GM23338 (cell line): ENCODE measurements around the gene MAN1C1. TPM values are rescaled to one million over a fixed set of nuclear protein-coding genes. Genes with fewer than 3 reads are reported as not detected.

ENCODE experiments used
- ATAC-seq: fragments of 200-7000 bp; cut with Tn5 transposase; 3 replicates; pipeline ENCODE4 v1.9.1; 2020
- DNase-seq: peaks from one replicate; pipeline ENCODE4 v3.0.0-alpha.2; 2015; ENCODE audit warnings: low spot score
- H2AFZ ChIP-seq: fragments of 200-600 bp; sonication (generic); 2 replicates; pipeline ENCODE4 v1.8.0; 2016; ENCODE audit warnings: antibody characterized with exemption, mild to moderate bottlenecking, moderate library complexity
- H3F3A ChIP-seq: fragments of 200-600 bp; sonication (generic); replicated peaks from 2 replicates; pipeline ENCODE4 v1.8.0; 2017; ENCODE audit warnings: antibody characterized with exemption, mixed run types, low read depth
- H3K27ac ChIP-seq: fragments of 200-600 bp; sonication (generic); 2 replicates; pipeline ENCODE4 v1.6.1; 2016; ENCODE audit warnings: low read depth
- H3K27me3 ChIP-seq: fragments of 200-600 bp; sonication (generic); 2 replicates; pipeline ENCODE4 v1.8.0; 2016; ENCODE audit warnings: mild to moderate bottlenecking, mixed run types, moderate library complexity; ENCODE audit not compliant: insufficient read depth
- H3K36me3 ChIP-seq: fragments of 200-600 bp; sonication (generic); 2 replicates; pipeline ENCODE4 v1.8.0; 2016; ENCODE audit warnings: mild to moderate bottlenecking; ENCODE audit not compliant: insufficient read depth
- H3K4me1 ChIP-seq: fragments of 200-600 bp; sonication (generic); 2 replicates; pipeline ENCODE4 v1.8.0; 2016; ENCODE audit warnings: mild to moderate bottlenecking, moderate library complexity; ENCODE audit not compliant: insufficient read depth
- H3K4me2 ChIP-seq: fragments of 200-600 bp; sonication (generic); 2 replicates; pipeline ENCODE4 v1.7.1; 2017; ENCODE audit warnings: mixed run types
- H3K4me3 ChIP-seq: fragments of 200-600 bp; sonication (generic); 2 replicates; pipeline ENCODE4 v1.6.1; 2016; ENCODE audit warnings: mixed run types
- H3K79me2 ChIP-seq: fragments of 200-600 bp; sonication (generic); replicated peaks from 2 replicates; pipeline ENCODE4 v1.8.0; 2017; ENCODE audit warnings: mild to moderate bottlenecking; ENCODE audit not compliant: insufficient read depth
- H3K9me2 ChIP-seq: fragments of 200-600 bp; sonication (generic); 2 replicates; pipeline ENCODE4 v1.8.0; 2017; ENCODE audit not compliant: insufficient read depth
- H4K20me1 ChIP-seq: fragments of 200-600 bp; sonication (generic); replicated peaks from 2 replicates; pipeline ENCODE4 v1.8.0; 2017; ENCODE audit warnings: mild to moderate bottlenecking; ENCODE audit not compliant: insufficient read depth
- H3K27ac Mint-ChIP-seq: 2 replicates; pipeline ENCODE4 v1.8.0; 2020; ENCODE audit warnings: inconsistent platforms, mild to moderate bottlenecking, moderate library complexity, mixed read lengths
- H3K27me3 Mint-ChIP-seq: 3 replicates; pipeline ENCODE4 v1.8.0; 2022; ENCODE audit warnings: low read depth, mild to moderate bottlenecking, moderate library complexity, mixed read lengths, inconsistent platforms; ENCODE audit not compliant: insufficient read depth, poor library complexity
- H3K36me3 Mint-ChIP-seq: 3 replicates; pipeline ENCODE4 v1.8.0; 2021; ENCODE audit warnings: low read depth, mild to moderate bottlenecking, inconsistent platforms, moderate library complexity, mixed read lengths
- H3K4me1 Mint-ChIP-seq: 3 replicates; pipeline ENCODE4 v1.8.0; 2020; ENCODE audit warnings: mild to moderate bottlenecking, inconsistent platforms, mixed read lengths
- H3K4me3 Mint-ChIP-seq: 3 replicates; pipeline ENCODE4 v1.8.0; 2021; ENCODE audit warnings: moderate library complexity, mild to moderate bottlenecking, inconsistent platforms, mixed read lengths
- H3K9me3 Mint-ChIP-seq: 3 replicates; pipeline ENCODE4 v1.8.0; 2020; ENCODE audit warnings: moderate library complexity, mild to moderate bottlenecking, inconsistent platforms, mixed read lengths
- CREB1 ChIP-seq: fragments of 250-450 bp; sonication (Bioruptor Pico); IDR thresholded peaks from 2 replicates; pipeline ENCODE4 v1.5.0; 2020; ENCODE audit warnings: low read depth, mild to moderate bottlenecking, moderate library complexity
- CTCF ChIP-seq, 2 experiments: fragments of 200-600 bp in 1 of 2; sonication (generic) in 1 of 2; conservative IDR thresholded peaks; 2 replicates each; pipeline versions ENCODE4 v1.5.1 to v1.6.1; 2016 to 2017; ENCODE audit warnings: antibody characterized with exemption in 2 of 2, low read depth in 2 of 2, mild to moderate bottlenecking in 2 of 2, moderate library complexity in 1 of 2
- ETS1 ChIP-seq: IDR thresholded peaks from 2 replicates; pipeline ENCODE4 v1.6.1; 2016; ENCODE audit warnings: antibody characterized with exemption
- EZH2 ChIP-seq: fragments of 200-600 bp; sonication (generic); IDR thresholded peaks from one replicate; pipeline ENCODE4 v1.8.0; 2017; ENCODE audit warnings: antibody characterized with exemption, mild to moderate bottlenecking, low read depth; ENCODE audit not compliant: unreplicated experiment
- EZH2phosphoT487 ChIP-seq: fragments of 200-600 bp; sonication (generic); IDR thresholded peaks from one replicate; pipeline ENCODE4 v1.8.1; 2018; ENCODE audit warnings: antibody characterized with exemption; ENCODE audit not compliant: unreplicated experiment
- JUNB ChIP-seq: IDR thresholded peaks from one replicate; pipeline ENCODE4 v1.6.1; 2016; ENCODE audit warnings: antibody characterized with exemption; ENCODE audit not compliant: unreplicated experiment
- POLR2AphosphoS5 ChIP-seq: IDR thresholded peaks from 2 replicates; pipeline ENCODE4 v1.6.1; 2016; ENCODE audit warnings: antibody characterized with exemption, low read depth
- REST ChIP-seq: IDR thresholded peaks from one replicate; pipeline ENCODE4 v1.6.1; 2018; ENCODE audit warnings: antibody characterized with exemption; ENCODE audit not compliant: unreplicated experiment
- STAT1 ChIP-seq: IDR thresholded peaks from one replicate; pipeline ENCODE4 v1.6.1; 2016; ENCODE audit warnings: antibody characterized with exemption; ENCODE audit not compliant: unreplicated experiment
- ZNF114 ChIP-seq: fragments of 250-450 bp; sonication (Bioruptor Pico); IDR thresholded peaks from 2 replicates; pipeline ENCODE4 v1.5.0; 2020; ENCODE audit warnings: mild to moderate bottlenecking, moderate library complexity
- ZNF331 ChIP-seq: fragments of 250-450 bp; sonication (Bioruptor Pico); IDR thresholded peaks from 2 replicates; pipeline ENCODE4 v1.5.0; 2020; ENCODE audit warnings: low read depth, mild to moderate bottlenecking, moderate library complexity
- polyA plus RNA-seq: library from polyadenylated mRNA; unstranded; fragments of >200 nt; fragmentation: Nextera tagmentation; extraction: Ambion mirVana; gene quantifications from 2 replicates; pipeline ENCODE4 v1.2.1, GENCODE V29; 2016
- total RNA-seq: library from RNA; depleted of rRNA; stranded (reverse); fragments of >200 nt; shearing (Covaris generic); gene quantifications from 2 replicates; pipeline ENCODE4 v1.2.3, GENCODE V29; 2014

The MAN1C1 gene
- total and polyA plus RNA-seq, 2 experiments from 2014 or later, result 5.4 to 13.6 TPM

GRCh38 chr1:25568090-25568833, 48.3 kb upstream of the MAN1C1 start:
- Histone ChIP-seq H3K27me3 (no peaks in the 10 kb centered on the region), H3F3A (no peaks in the 10 kb centered on the region), H3K79me2 (no peaks in the 10 kb centered on the region), H4K20me1 (no peaks in the 10 kb centered on the region), H3K4me2 (peak overlapping the region; percentile 39), H3K9me2 (no peaks in the 10 kb centered on the region), H3K36me3 (no peaks in the 10 kb centered on the region), H2AFZ (no peak overlapping the region), H3K4me3 (no peak overlapping the region), H3K4me1 (peaks cover 28% of the 10 kb centered on the region), H3K27ac (peak overlapping the region; percentile 84)
- H3K27ac Mint-ChIP-seq, result peak overlapping the region; percentile 80
- ATAC-seq (peak; percentile 82), DNase-seq (peak; percentile 93)
- H3K4me1 Mint-ChIP-seq, result peaks cover 53% of the 10 kb centered on the region
- H3K27me3 Mint-ChIP-seq, result peaks cover 19% of the 10 kb centered on the region
- H3K36me3 Mint-ChIP-seq, result no peaks in the 10 kb centered on the region
- no peaks in the 10 kb centered on the region for H3K9me3 Mint-ChIP-seq
- no peak overlapping the region; the same call in 2 of the 3 replicates for H3K4me3 Mint-ChIP-seq
- peak in 1 of 2 experiments; percentile 54; a peak in 3 of 4 replicates for TF ChIP-seq CTCF (conservative IDR thresholded peaks at IDR 0.05; ENCODE audit: low read depth in 2 of 2)
- no peak; the same call in 1 of the 2 replicates for TF ChIP-seq POLR2AphosphoS5
- no peak for TF ChIP-seq ZNF331 (CRISPR knock-in tag)
- TF ChIP-seq EZH2phosphoT487, result no peak

- no peaks in the 10 kb centered on the region for H3K79me2 ChIP-seq
- peak overlapping the region; percentile 14; the same call in 1 of the 2 replicates for H3K27ac ChIP-seq
- Mint-ChIP-seq H3K27ac (peak overlapping the region; percentile 80; the same call in 1 of the 2 replicates), H3K27me3 (peaks cover 24% of the 10 kb centered on the region), H3K9me3 (no peaks in the 10 kb centered on the region), H3K4me3 (no peak overlapping the region), H3K4me1 (peaks cover 56% of the 10 kb centered on the region), H3K36me3 (no peaks in the 10 kb centered on the region)
- H3K27me3 ChIP-seq, result no peaks in the 10 kb centered on the region
- H3K4me3 ChIP-seq, result no peak overlapping the region
- peak overlapping the region; percentile 39; the same call in 1 of the 2 replicates for H3K4me2 ChIP-seq
- no peaks in the 10 kb centered on the region for H3F3A ChIP-seq
- no peaks in the 10 kb centered on the region for H4K20me1 ChIP-seq
- no peaks in the 10 kb centered on the region for H3K9me2 ChIP-seq
- ATAC-seq (no peak), DNase-seq (no peak)
- no peaks in the 10 kb centered on the region for H3K36me3 ChIP-seq
- peaks cover 33% of the 10 kb centered on the region for H3K4me1 ChIP-seq
- no peak overlapping the region for H2AFZ ChIP-seq
- TF ChIP-seq EZH2phosphoT487 (no peak), ETS1 (no peak), STAT1 (no peak), ZNF114 (no peak), POLR2AphosphoS5 (no peak), CREB1 (CRISPR knock-in tag) (no peak), JUNB (no peak), REST (no peak), EZH2 (no peak)
These were observed 47.6 kb upstream of the MAN1C1 start for GRCh38 chr1:25568834-25569596.
